Heart right ventricle (tissue), 16 donors: ENCODE measurements around the gene OSBPL8. TPM values are rescaled to one million over a fixed set of nuclear protein-coding genes. Genes with fewer than 3 reads are reported as not detected.

Source experiments
- ATAC-seq, 8 donors: fragments of 200-7000 bp; cut with Tn5 transposase; one replicate each; pipeline ENCODE4 v1.9.1; 2020; ENCODE audit warnings: mild to moderate bottlenecking in 8 of 8, moderate library complexity in 8 of 8, moderate number of reproducible peaks in 1 of 8
- DNase-seq, 2 donors: peaks; one replicate each; pipeline ENCODE4 v3.0.0-alpha.2; 2020
- H3K27ac ChIP-seq, 10 donors: fragments of 200-600 bp; sonication (generic) in 2 of 10; one replicate each; pipeline versions ENCODE4 v1.5.0 to v1.8.0; 2020 to 2022; ENCODE audit warnings: mild to moderate bottlenecking in 3 of 10
- H3K27me3 ChIP-seq, 7 donors: fragments of 200-600 bp; one replicate each; pipeline ENCODE4 v1.8.0; 2021 to 2022; ENCODE audit warnings: mild to moderate bottlenecking in 2 of 7
- H3K36me3 ChIP-seq, 9 donors: fragments of 200-600 bp; sonication (generic) in 1 of 9; one replicate each; pipeline versions ENCODE4 v1.5.0 to v1.8.0; 2020 to 2022; ENCODE audit warnings: mild to moderate bottlenecking in 2 of 9
- H3K4me1 ChIP-seq, 9 donors: fragments of 200-600 bp; sonication (generic) in 1 of 9; one replicate each; pipeline versions ENCODE4 v1.5.0 to v1.8.0; 2020 to 2022; ENCODE audit warnings: mild to moderate bottlenecking in 4 of 9
- H3K4me3 ChIP-seq, 10 donors: fragments of 200-600 bp; sonication (generic) in 2 of 10; one replicate each; pipeline versions ENCODE4 v1.5.0 to v1.8.0; 2020 to 2022; ENCODE audit warnings: mild to moderate bottlenecking in 7 of 10, moderate library complexity in 2 of 10
- H3K9me3 ChIP-seq, 11 donors: fragments of 200-600 bp in 10 of 11; sonication (generic) in 2 of 11; one replicate each; pipeline versions ENCODE4 v1.5.0 to v1.8.0; 2013 to 2022; ENCODE audit warnings: mild to moderate bottlenecking in 2 of 11, control low read depth in 1 of 11, moderate library complexity in 1 of 11
- CTCF ChIP-seq, 9 donors: fragments of 200-600 bp; sonication (generic) in 2 of 9; IDR thresholded peaks; one replicate each; pipeline versions ENCODE4 v1.5.0 to v1.8.0; 2021 to 2022; ENCODE audit warnings: antibody characterized with exemption in 9 of 9, mild to moderate bottlenecking in 5 of 9, moderate library complexity in 1 of 9
- WGBS, 2 donors: extraction: QIAGEN DNeasy Blood & Tissue Kit; methylation state at CpG; one replicate each; pipeline ENCODE4 v1.1.7; 2013; ENCODE audit warnings: inconsistent platforms in 1 of 2; 5-methylcytosine and 5-hydroxymethylcytosine counted together
- intact Hi-C, 10 donors: fragments of 100-400 bp; cut with DNase I; formaldehyde crosslinking; loops; one replicate each; pipeline versions ENCODE4 v1.11.1 to v1.14.2; 2022
- polyA plus RNA-seq, 2 donors: library from polyadenylated mRNA; stranded (reverse); fragments of 200-250 nt; gene quantifications; one replicate each; pipeline ENCODE4 v1.2.3, GENCODE V29; 2013
- total RNA-seq, 10 donors: library from RNA; stranded (reverse); fragmentation: NEBNext Ultra II Directional in 3 of 10; extraction: Animal tissue kit (Norgen Biotek cat#: 25700) in 3 of 10; gene quantifications; one replicate each; pipeline versions ENCODE4 v1.2.1 to v1.2.4, GENCODE V29; 2021 to 2023
- donor health status: Arrhythmogenic right ventricular cardiomyopathy.
- donor health status: ischemic (EF 13 %, LVEDD 7.1; RV severe dilation, severe dysfunction).
- donor health status: healthy with polysubstance abuse.
- donor health status: DM: no; HTN: yes; CAD: no.
- donor health status: DM: no; HTN: no; CAD: no.
- donor health status: ischemic (EF 25% LVEDD 6.9; RV normal size, moderate dysfunction).
- donor health status: ischemic (EF 25% LVEDD 5.7; RV mildly dilated, moderate dysfunction).
- donor health status: healthy.
- donor health status: DM: yes; HTN: yes; CAD: no.
- donor health status: Ischemic cardiomyopathy.
- donor health status: ischemic (EF 35%, LVEDD 5.7; RV mildly dilated, moderate dysfunction).
- donor health status: nonischemic (EF 11% LVEDD 7.7; RV severe dilation, severe dysfunction).
- donor health status: DM: yes; HTN: yes; CAD: no.
- donor health status: PGD.
- donor health status: ischemic (EF 29% LVEDD 5.4; RV normal size, mild dysfunction).
- donor health status: nonischemic (EF 23%, LVEDD 6.1; RV moderate dilation, normal function).

OSBPL8 gene
- total and polyA plus RNA-seq, 12 donors: 5.6 to 50.0 (median 33.3) TPM

GRCh38 chr12:76307083-76307482 is 252.5 kb downstream of the OSBPL8 start:
- intact Hi-C loops: no loop called here
- WGBS, 2 donors: 97 to 100% methylated on average over 1 of the region's 1 CpG

GRCh38 chr12:76303989-76304460 is 255.5 kb downstream of the OSBPL8 start:
- H3K4me3 ChIP-seq: no peak overlapping the region
- no peak for DNase-seq
- H3K36me3 ChIP-seq: no peaks in the 10 kb centered on the region
- no peaks in the 10 kb centered on the region for H3K27me3 ChIP-seq
- intact Hi-C loops: no loop called here
- 86 to 88% methylated on average over 6 of the region's 6 CpGs for WGBS, 2 donors
- H3K9me3 ChIP-seq: no peaks in the 10 kb centered on the region
- TF ChIP-seq CTCF (IDR thresholded peaks at IDR 0.05): no peak
- H3K27ac ChIP-seq: no peak overlapping the region
- no peaks in the 10 kb centered on the region for H3K4me1 ChIP-seq
- ATAC-seq: no peak

More at GRCh38 chr12:76307083-76307482, 252.5 kb downstream of the OSBPL8 start:
- Histone ChIP-seq H3K27me3 (peaks cover 0 to 8% (median 0%) of the 10 kb centered on the region in 7 donors), H3K9me3 (no peaks in the 10 kb centered on the region), H3K4me3 (no peak overlapping the region), H3K36me3 (no peaks in the 10 kb centered on the region), H3K4me1 (no peaks in the 10 kb centered on the region), H3K27ac (no peak overlapping the region)
- no peak for TF ChIP-seq CTCF (IDR thresholded peaks at IDR 0.05)
- DNase-seq (no peak), ATAC-seq (no peak)

- TF ChIP-seq CTCF (IDR thresholded peaks at IDR 0.05): no peak
- H3K4me3 ChIP-seq: no peak overlapping the region
- DNase-seq (no peak), ATAC-seq (no peak)
- no peaks in the 10 kb centered on the region for H3K36me3 ChIP-seq
- no peaks in the 10 kb centered on the region for H3K9me3 ChIP-seq
- intact Hi-C loops: no loop called here
- H3K27ac ChIP-seq: no peak overlapping the region
- H3K4me1 ChIP-seq: no peaks in the 10 kb centered on the region
- no peaks in the 10 kb centered on the region for H3K27me3 ChIP-seq
- 75 to 80% methylated on average over 2 of the region's 2 CpGs for WGBS, 2 donors
Measured at GRCh38 chr12:76303365-76303764, 256.2 kb downstream of the OSBPL8 start.

Other genes with a start within 250 kb of the OSBPL8 start
- gene BBS10, start 211.4 kb downstream of the OSBPL8 start, total RNA-seq: 10 to 100 TPM in 3 of 10 donors, 1 to 10 TPM in 7; 5.6 to 11.0 (median 9.0) TPM
- gene BBS10, start 211.4 kb downstream of the OSBPL8 start, polyA plus RNA-seq: 1 to 10 TPM; 3.7 to 5.1 TPM
- 10 to 100 TPM; 17.4 to 28.0 (median 23.4) TPM for gene ZDHHC17, start 204.3 kb upstream of the OSBPL8 start, total RNA-seq
- gene ZDHHC17, start 204.3 kb upstream of the OSBPL8 start, polyA plus RNA-seq: 10 to 100 TPM in 1 of 2 donors, 1 to 10 TPM in 1; 6.8 to 21.5 TPM